ENCODE results near the gene FOCAD. TPM values are rescaled to one million over a fixed set of nuclear protein-coding genes. Genes with fewer than 3 reads are reported as not detected.

The FOCAD gene
- total RNA-seq, 1 donor from 2014 or later, result 48.2 TPM

GRCh38 chr9:20753761-20754160 lies 69.7 kb downstream of the FOCAD start:
- Histone ChIP-seq H3K9ac (ENCODE audit: low read length) (no peak overlapping the region), H3K27ac (ENCODE audit: low read depth, low read length) (no peak overlapping the region), H3K4me2 (ENCODE audit: low read length) (no peak overlapping the region), H3K4me3 (ENCODE audit: insufficient read depth, low read depth, low read length) (no peak overlapping the region), H3K4me1 (ENCODE audit: insufficient read depth, low read length) (peaks cover 13% of the 10 kb centered on the region), H3K9me3 (ENCODE audit: insufficient read depth, low read depth, low read length) (no peaks in the 10 kb centered on the region), H3K36me3 (ENCODE audit: insufficient read depth, low read length) (no peaks in the 10 kb centered on the region), H3K79me2 (ENCODE audit: insufficient read depth, low read length) (no peaks in the 10 kb centered on the region), H4K20me1 (ENCODE audit: insufficient read depth, low read length) (peaks cover 23% of the 10 kb centered on the region), H3K27me3 (ENCODE audit: insufficient read depth, low read length) (no peaks in the 10 kb centered on the region), H2AFZ (ENCODE audit: low read depth, low read length) (no peak overlapping the region)
- FAIRE-seq (no peak), DNase-seq (ENCODE audit: low read depth) (peak; percentile 64)
- peaks cover 7% of the 10 kb centered on the region for H3K36me3 Mint-ChIP-seq (ENCODE audit: low read depth, unreplicated experiment)
- H3K9me3 Mint-ChIP-seq (ENCODE audit: unreplicated experiment), result no peaks in the 10 kb centered on the region
- no peak for TF ChIP-seq EZH2 (IDR thresholded peaks at IDR 0.05; ENCODE audit: insufficient read depth, low read length)
- no peak for TF ChIP-seq CTCF (IDR thresholded peaks at IDR 0.05; ENCODE audit: insufficient read depth, low read depth, low read length)
- peaks cover 9% of the 10 kb centered on the region for H3K4me1 Mint-ChIP-seq (ENCODE audit: low read depth, unreplicated experiment)
- no peaks in the 10 kb centered on the region for H3K27me3 Mint-ChIP-seq (ENCODE audit: low read depth, unreplicated experiment)
- no peak overlapping the region for H3K27ac Mint-ChIP-seq (ENCODE audit: unreplicated experiment)
- H3K4me3 Mint-ChIP-seq (ENCODE audit: unreplicated experiment), result no peak overlapping the region

GRCh38 chr9:20754556-20754955 lies 70.5 kb downstream of the FOCAD start:
- Histone ChIP-seq H2AFZ (ENCODE audit: low read depth, low read length) (no peak overlapping the region), H3K79me2 (ENCODE audit: insufficient read depth, low read length) (no peaks in the 10 kb centered on the region), H3K9ac (ENCODE audit: low read length) (no peak overlapping the region), H3K4me3 (ENCODE audit: insufficient read depth, low read depth, low read length) (no peak overlapping the region), H3K4me1 (ENCODE audit: insufficient read depth, low read length) (peaks cover 13% of the 10 kb centered on the region), H3K27ac (ENCODE audit: low read depth, low read length) (no peak overlapping the region), H4K20me1 (ENCODE audit: insufficient read depth, low read length) (peaks cover 19% of the 10 kb centered on the region), H3K36me3 (ENCODE audit: insufficient read depth, low read length) (no peaks in the 10 kb centered on the region), H3K9me3 (ENCODE audit: insufficient read depth, low read depth, low read length) (no peaks in the 10 kb centered on the region), H3K27me3 (ENCODE audit: insufficient read depth, low read length) (no peaks in the 10 kb centered on the region), H3K4me2 (ENCODE audit: low read length) (no peak overlapping the region)
- H3K9me3 Mint-ChIP-seq (ENCODE audit: unreplicated experiment), result no peaks in the 10 kb centered on the region
- H3K4me3 Mint-ChIP-seq (ENCODE audit: unreplicated experiment), result no peak overlapping the region
- TF ChIP-seq CTCF (IDR thresholded peaks at IDR 0.05; ENCODE audit: insufficient read depth, low read depth, low read length) (no peak), EZH2 (IDR thresholded peaks at IDR 0.05; ENCODE audit: insufficient read depth, low read length) (no peak)
- H3K27me3 Mint-ChIP-seq (ENCODE audit: low read depth, unreplicated experiment), result no peaks in the 10 kb centered on the region
- no peak overlapping the region for H3K27ac Mint-ChIP-seq (ENCODE audit: unreplicated experiment)
- FAIRE-seq (peak; percentile 26), DNase-seq (ENCODE audit: low read depth) (peak; percentile 55)
- peaks cover 9% of the 10 kb centered on the region for H3K4me1 Mint-ChIP-seq (ENCODE audit: low read depth, unreplicated experiment)
- H3K36me3 Mint-ChIP-seq (ENCODE audit: low read depth, unreplicated experiment), result peaks cover 7% of the 10 kb centered on the region

- Mint-ChIP-seq H3K36me3 (ENCODE audit: low read depth, unreplicated experiment) (peaks cover 12% of the 10 kb centered on the region), H3K27ac (ENCODE audit: unreplicated experiment) (no peak overlapping the region), H3K9me3 (ENCODE audit: unreplicated experiment) (no peaks in the 10 kb centered on the region), H3K4me3 (ENCODE audit: unreplicated experiment) (no peak overlapping the region), H3K4me1 (ENCODE audit: low read depth, unreplicated experiment) (no peaks in the 10 kb centered on the region), H3K27me3 (ENCODE audit: low read depth, unreplicated experiment) (no peaks in the 10 kb centered on the region)
- Histone ChIP-seq H4K20me1 (ENCODE audit: insufficient read depth, low read length) (peaks cover 7% of the 10 kb centered on the region), H3K79me2 (ENCODE audit: insufficient read depth, low read length) (no peaks in the 10 kb centered on the region), H3K27me3 (ENCODE audit: insufficient read depth, low read length) (no peaks in the 10 kb centered on the region), H3K9me3 (ENCODE audit: insufficient read depth, low read depth, low read length) (no peaks in the 10 kb centered on the region), H3K4me2 (ENCODE audit: low read length) (no peak overlapping the region), H2AFZ (ENCODE audit: low read depth, low read length) (no peak overlapping the region), H3K4me1 (ENCODE audit: insufficient read depth, low read length) (peaks cover 7% of the 10 kb centered on the region), H3K4me3 (ENCODE audit: insufficient read depth, low read depth, low read length) (no peak overlapping the region), H3K9ac (ENCODE audit: low read length) (no peak overlapping the region), H3K36me3 (ENCODE audit: insufficient read depth, low read length) (peaks cover 3% of the 10 kb centered on the region), H3K27ac (ENCODE audit: low read depth, low read length) (no peak overlapping the region)
- FAIRE-seq (no peak), DNase-seq (ENCODE audit: low read depth) (no peak)
- TF ChIP-seq EZH2 (IDR thresholded peaks at IDR 0.05; ENCODE audit: insufficient read depth, low read length) (no peak), CTCF (IDR thresholded peaks at IDR 0.05; ENCODE audit: insufficient read depth, low read depth, low read length) (no peak)
These were observed 76.3 kb downstream of the FOCAD start for GRCh38 chr9:20760246-20760891.
